Measurements from ENCODE around the gene KIF26B. TPM values are rescaled to one million over a fixed set of nuclear protein-coding genes. Genes with fewer than 3 reads are reported as not detected.

KIF26B gene
- total RNA-seq, 2 donors from 2014 or later, result not detected

- no peak for ATAC-seq (replicated peaks)
- no peaks in the 10 kb centered on the region for H3K9me3 Mint-ChIP-seq
- H3K4me1 Mint-ChIP-seq, result no peaks in the 10 kb centered on the region
- H3K4me3 Mint-ChIP-seq, result no peak overlapping the region
- no peaks in the 10 kb centered on the region for H3K27me3 Mint-ChIP-seq
- no peak overlapping the region for H3K27ac Mint-ChIP-seq
- no peaks in the 10 kb centered on the region for H3K36me3 Mint-ChIP-seq (ENCODE audit: low read depth)
Observed at GRCh38 chr1:245588116-245588639, 433.4 kb downstream of the KIF26B start.

GRCh38 chr1:245589316-245589715 is 434.5 kb downstream of the KIF26B start:
- ATAC-seq (replicated peaks), result no peak

GRCh38 chr1:245589906-245590305 is 435.1 kb downstream of the KIF26B start:
- no peaks in the 10 kb centered on the region for H3K36me3 Mint-ChIP-seq (ENCODE audit: low read depth)
- H3K27ac Mint-ChIP-seq, result no peak overlapping the region
- no peaks in the 10 kb centered on the region for H3K9me3 Mint-ChIP-seq
- no peaks in the 10 kb centered on the region for H3K27me3 Mint-ChIP-seq
- no peak for ATAC-seq (replicated peaks)
- H3K4me3 Mint-ChIP-seq, result no peak overlapping the region
- no peaks in the 10 kb centered on the region for H3K4me1 Mint-ChIP-seq

More at GRCh38 chr1:245589316-245589715, 434.5 kb downstream of the KIF26B start:
- Mint-ChIP-seq H3K4me1 (no peaks in the 10 kb centered on the region), H3K9me3 (no peaks in the 10 kb centered on the region), H3K36me3 (ENCODE audit: low read depth) (no peaks in the 10 kb centered on the region), H3K4me3 (no peak overlapping the region), H3K27ac (no peak overlapping the region), H3K27me3 (no peaks in the 10 kb centered on the region)

DNA sequence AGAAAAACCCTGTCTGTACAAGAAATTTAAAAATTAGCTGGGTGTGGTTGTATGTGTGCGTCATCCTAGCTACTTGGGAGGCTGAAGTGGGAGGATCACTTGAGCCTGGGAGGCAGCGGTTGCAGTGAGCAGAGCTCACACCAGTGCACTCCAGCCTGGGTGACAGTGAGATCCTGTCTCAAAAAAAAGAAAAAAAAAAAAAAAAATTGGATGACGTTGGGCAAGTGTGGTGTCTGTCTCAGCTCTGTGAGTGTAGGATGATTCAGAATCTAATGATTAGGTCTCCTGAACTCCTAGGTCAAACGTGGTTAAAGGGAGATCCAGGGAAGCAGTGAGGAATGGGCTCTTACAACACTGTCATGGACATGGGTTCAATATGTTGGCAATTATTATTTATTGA is 435.9 kb downstream of the KIF26B start:
- Mint-ChIP-seq H3K4me3 (no peak overlapping the region), H3K27ac (no peak overlapping the region), H3K4me1 (no peaks in the 10 kb centered on the region), H3K36me3 (ENCODE audit: low read depth) (no peaks in the 10 kb centered on the region), H3K27me3 (no peaks in the 10 kb centered on the region), H3K9me3 (no peaks in the 10 kb centered on the region)
- ATAC-seq (replicated peaks), result no peak

DNA sequence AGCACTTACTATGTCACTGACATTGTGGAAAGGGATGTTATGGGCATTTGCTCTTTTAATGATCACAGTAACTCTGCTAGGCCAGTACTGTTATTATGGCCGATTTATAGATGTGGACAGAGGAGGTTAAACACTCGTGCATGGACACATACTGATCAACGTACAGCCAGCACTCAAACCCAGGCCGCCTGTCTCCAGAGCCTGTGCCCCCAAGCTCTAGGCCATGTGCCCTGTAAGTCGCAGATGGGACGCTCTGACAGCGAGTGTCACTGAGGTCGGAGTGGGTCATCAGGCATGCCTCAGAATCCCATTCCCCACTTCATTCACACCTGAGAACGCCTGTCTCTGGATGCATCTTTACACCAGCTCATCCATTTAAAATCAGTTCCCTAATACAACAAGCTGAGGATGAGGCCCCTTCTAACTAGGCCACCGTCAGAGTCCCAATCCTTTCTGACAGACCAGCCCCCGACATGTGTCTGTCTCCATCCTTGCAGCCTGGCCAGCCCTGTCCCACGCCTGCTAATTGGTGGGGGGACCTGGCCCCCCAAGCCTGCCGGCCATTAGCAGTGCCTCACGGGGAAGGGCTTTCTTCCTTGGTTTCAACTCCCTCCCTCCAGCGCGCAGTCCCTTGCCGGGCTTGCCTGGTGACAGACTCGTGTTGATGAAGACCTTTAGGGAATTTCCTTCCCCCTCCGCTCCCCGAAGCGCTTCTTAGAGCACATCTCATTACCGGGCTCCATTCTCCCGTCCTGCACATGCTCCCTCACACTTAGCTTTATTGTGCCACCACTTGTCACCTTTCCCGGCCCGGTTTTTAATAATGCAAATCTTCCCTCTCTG is 436.8 kb downstream of the KIF26B start:
- H3K27ac Mint-ChIP-seq, result no peak overlapping the region
- ATAC-seq (replicated peaks), result no peak

DNA sequence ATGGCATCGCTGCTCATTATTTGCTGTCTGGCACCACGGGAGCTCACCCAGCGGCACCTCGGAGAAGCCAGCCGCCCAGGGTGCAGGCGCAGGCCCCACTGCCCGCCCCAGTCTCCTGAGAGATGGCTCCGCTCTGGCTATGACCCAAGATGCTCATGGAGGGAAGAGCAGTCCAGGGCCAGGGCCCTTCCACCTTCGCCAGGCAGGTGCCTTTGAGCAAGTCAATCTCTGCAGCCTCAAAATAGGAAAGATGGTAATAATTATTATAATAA is 437.3 kb downstream of the KIF26B start:
- no peaks in the 10 kb centered on the region for H3K9me3 Mint-ChIP-seq
- no peaks in the 10 kb centered on the region for H3K36me3 Mint-ChIP-seq (ENCODE audit: low read depth)
- no peak overlapping the region for H3K27ac Mint-ChIP-seq
- H3K27me3 Mint-ChIP-seq, result no peaks in the 10 kb centered on the region
- no peaks in the 10 kb centered on the region for H3K4me1 Mint-ChIP-seq
- ATAC-seq (replicated peaks), result no peak
- H3K4me3 Mint-ChIP-seq, result no peak overlapping the region

More for the DNA sequence above, 436.8 kb downstream of the KIF26B start:
- H3K27me3 Mint-ChIP-seq, result no peaks in the 10 kb centered on the region
- H3K9me3 Mint-ChIP-seq, result no peaks in the 10 kb centered on the region
- no peaks in the 10 kb centered on the region for H3K4me1 Mint-ChIP-seq
- H3K36me3 Mint-ChIP-seq (ENCODE audit: low read depth), result no peaks in the 10 kb centered on the region
- H3K4me3 Mint-ChIP-seq, result no peak overlapping the region

DNA sequence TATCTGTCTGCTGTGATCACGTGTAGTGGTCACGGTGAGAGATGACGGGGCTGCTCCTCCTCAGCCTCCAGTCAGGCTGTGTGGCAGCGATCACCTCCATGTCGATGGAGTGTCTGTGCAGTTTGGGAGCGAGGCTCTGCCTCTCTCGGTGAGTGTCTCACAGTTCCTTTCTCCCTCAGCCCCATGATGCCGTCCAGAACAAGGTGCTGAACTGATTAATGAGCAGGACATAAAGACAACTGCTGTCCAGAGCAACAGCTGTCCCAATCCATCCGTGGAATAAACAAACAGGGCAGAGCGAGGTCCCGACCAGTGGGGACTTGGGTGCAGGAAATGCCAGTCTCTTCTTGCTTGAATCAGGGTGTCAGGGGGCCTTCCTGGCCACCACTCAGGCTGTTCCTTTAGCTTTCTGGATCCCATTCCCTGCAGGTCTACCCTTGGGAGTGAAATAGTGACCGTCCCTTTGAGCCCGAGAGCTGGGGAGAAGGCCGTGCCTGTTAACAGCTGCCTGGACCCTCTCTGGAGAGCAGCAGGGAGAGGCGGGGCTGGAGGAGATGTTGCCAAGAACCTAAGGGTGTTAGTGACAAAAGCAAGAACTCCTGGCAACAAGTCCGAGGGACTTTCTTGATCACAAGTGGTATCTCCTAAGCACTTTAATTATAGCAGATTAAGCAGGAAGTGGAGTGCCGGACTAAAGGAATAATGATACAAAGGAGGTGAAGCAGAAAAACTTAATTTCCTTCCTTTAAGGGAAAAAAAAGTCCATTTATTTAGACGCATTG is 443.9 kb downstream of the KIF26B start:
- Mint-ChIP-seq H3K27ac (no peak overlapping the region), H3K4me1 (no peaks in the 10 kb centered on the region), H3K27me3 (no peaks in the 10 kb centered on the region), H3K9me3 (peaks cover 4% of the 10 kb centered on the region), H3K4me3 (no peak overlapping the region), H3K36me3 (ENCODE audit: low read depth) (no peaks in the 10 kb centered on the region)
- ATAC-seq (replicated peaks), result no peak

DNA sequence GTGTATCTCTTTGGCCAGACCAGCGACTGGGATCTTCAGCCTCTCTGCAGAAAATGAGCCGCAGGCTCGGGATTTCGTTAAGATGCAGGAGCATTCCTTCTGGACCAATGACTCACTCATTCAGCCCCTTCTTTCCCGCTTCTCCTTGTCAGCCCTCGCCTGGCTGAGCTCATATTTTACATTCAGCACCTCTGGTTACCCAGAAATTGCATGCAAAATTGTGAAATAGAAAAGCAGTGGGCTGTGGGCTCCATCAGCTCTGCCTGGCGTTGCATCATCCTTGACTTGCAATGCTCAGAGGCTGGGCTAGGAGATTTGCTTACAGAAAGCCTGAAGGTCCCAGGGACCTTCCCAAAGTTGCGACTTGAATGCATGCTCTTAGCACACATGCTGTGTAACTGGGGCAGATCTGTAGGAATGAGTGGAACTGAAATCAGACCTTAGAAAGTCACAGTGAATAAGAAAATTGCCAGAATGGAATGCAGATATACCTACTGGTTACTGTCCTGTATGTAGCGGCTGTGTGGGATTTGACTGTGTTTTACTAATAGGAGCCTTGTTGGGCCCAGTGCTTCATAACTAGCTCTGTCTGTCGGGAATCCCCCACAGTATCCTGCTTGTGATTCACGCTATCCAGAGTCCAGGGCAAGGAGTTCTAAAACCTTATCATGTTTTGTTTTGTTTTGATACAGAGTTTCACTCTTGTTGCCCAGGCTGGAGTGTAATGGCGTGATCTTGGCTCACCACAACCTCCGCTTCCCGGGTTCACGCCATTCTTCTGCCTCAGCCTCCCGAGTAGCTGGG is 444.8 kb downstream of the KIF26B start:
- Mint-ChIP-seq H3K27ac (no peak overlapping the region), H3K4me1 (no peaks in the 10 kb centered on the region), H3K4me3 (no peak overlapping the region), H3K27me3 (no peaks in the 10 kb centered on the region), H3K9me3 (peaks cover 4% of the 10 kb centered on the region), H3K36me3 (ENCODE audit: low read depth) (no peaks in the 10 kb centered on the region)
- no peak for ATAC-seq (replicated peaks)

- peaks cover 4% of the 10 kb centered on the region for H3K9me3 Mint-ChIP-seq
- no peak overlapping the region for H3K4me3 Mint-ChIP-seq
- H3K36me3 Mint-ChIP-seq (ENCODE audit: low read depth), result no peaks in the 10 kb centered on the region
- no peaks in the 10 kb centered on the region for H3K27me3 Mint-ChIP-seq
- no peak overlapping the region for H3K27ac Mint-ChIP-seq
- ATAC-seq (replicated peaks), result no peak
- H3K4me1 Mint-ChIP-seq, result no peaks in the 10 kb centered on the region
Observed at GRCh38 chr1:245600658-245601057, 445.9 kb downstream of the KIF26B start.

DNA sequence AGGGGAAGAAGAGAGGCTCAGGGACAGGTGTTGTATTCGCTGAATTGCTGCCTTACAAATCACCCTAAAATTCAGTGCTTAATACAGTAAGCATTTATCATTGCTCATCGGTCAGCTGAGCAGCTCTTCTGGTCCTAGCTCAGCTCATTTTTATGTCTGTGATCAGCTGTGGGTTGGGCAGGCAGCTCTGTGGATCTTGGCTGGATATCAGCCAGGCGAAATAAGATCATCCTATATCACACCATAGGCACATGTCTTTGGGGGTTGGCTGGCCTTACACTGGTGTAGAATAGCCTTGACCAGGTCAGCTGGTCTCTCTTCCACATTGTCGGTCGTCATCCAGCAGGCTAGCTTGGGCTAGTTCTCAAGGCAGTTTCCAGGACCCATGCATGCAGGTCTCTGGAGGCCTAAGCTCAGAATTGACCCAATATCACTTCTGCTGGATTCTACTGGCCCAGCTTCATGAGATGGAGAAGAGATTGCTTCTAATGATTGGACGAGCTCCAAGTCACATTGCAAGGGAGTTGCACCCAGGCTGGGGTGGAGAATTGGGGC is 448.6 kb downstream of the KIF26B start:
- Mint-ChIP-seq H3K27ac (no peak overlapping the region), H3K4me3 (no peak overlapping the region), H3K9me3 (no peaks in the 10 kb centered on the region), H3K4me1 (no peaks in the 10 kb centered on the region), H3K36me3 (ENCODE audit: low read depth) (no peaks in the 10 kb centered on the region), H3K27me3 (no peaks in the 10 kb centered on the region)
- ATAC-seq (replicated peaks), result no peak

GRCh38 chr1:245604979-245605378 is 450.2 kb downstream of the KIF26B start:
- Mint-ChIP-seq H3K36me3 (ENCODE audit: low read depth) (no peaks in the 10 kb centered on the region), H3K27me3 (no peaks in the 10 kb centered on the region), H3K27ac (no peak overlapping the region), H3K4me1 (no peaks in the 10 kb centered on the region), H3K9me3 (no peaks in the 10 kb centered on the region), H3K4me3 (no peak overlapping the region)
- ATAC-seq (replicated peaks), result no peak

DNA sequence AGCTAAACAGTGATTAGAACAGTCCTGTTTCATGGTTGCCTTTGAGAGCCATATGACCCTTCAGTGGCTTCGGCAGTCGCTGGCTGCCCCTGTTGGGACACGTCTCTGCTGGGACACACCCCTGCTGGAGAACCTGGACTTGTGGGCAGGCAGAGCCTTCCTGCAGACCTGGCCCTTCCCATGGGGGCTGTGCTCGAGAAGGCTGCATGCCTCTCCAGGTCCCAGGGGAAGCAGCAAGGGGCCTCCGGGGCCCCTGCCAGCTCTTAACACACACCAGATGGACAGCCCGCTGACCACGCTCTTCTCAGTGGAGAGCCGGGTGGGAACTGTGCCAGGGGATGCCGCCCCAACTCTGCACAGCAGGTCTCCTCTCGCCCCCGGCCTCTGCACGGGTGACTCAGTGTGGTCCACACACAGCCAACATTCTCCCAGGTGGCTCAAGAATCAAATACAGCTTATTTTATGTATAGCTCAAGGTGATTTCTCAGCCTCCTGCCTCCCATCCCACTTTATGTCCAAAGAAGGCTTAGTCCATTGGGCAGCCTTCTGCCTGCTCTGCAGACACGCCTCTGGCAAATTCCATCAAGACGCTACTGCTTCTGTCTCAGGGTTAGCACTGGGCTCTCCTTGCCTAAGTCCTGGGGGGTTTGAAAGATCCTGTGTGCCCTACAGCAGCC is 450.8 kb downstream of the KIF26B start:
- Mint-ChIP-seq H3K4me1 (no peaks in the 10 kb centered on the region), H3K4me3 (no peak overlapping the region), H3K27me3 (peaks cover 3% of the 10 kb centered on the region), H3K9me3 (no peaks in the 10 kb centered on the region), H3K27ac (no peak overlapping the region), H3K36me3 (ENCODE audit: low read depth) (no peaks in the 10 kb centered on the region)
- no peak for ATAC-seq (replicated peaks)

DNA sequence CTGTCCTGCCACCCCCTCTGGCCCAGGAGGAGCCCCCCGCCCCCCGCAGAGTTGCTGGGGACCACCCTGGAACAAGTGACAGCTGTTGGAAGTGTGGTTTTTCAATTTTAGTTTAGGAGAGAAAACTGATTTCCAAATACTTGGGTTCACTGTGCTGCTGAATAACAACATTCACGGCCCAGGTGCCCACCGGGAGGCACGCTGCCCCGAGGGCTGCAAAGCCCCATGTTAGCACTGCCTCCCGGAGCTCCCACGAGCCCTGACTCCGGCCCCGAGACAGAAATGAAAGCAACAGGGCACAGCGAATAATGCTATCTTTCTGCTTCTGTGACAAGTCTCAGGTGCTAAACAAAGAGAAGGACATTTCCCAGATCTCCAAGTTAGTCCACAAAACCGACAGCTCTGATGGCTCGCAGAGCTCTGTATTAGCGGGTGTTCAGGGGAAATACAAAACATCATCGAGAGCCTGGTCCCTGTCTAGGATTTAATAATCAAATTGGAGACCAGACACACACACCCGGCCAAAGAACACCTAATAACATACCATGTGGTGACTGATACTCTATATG is 451.5 kb downstream of the KIF26B start:
- no peak overlapping the region for H3K27ac Mint-ChIP-seq
- no peaks in the 10 kb centered on the region for H3K9me3 Mint-ChIP-seq
- no peak for ATAC-seq (replicated peaks)
- H3K36me3 Mint-ChIP-seq (ENCODE audit: low read depth), result no peaks in the 10 kb centered on the region
- no peak overlapping the region for H3K4me3 Mint-ChIP-seq
- H3K27me3 Mint-ChIP-seq, result peaks cover 3% of the 10 kb centered on the region
- no peaks in the 10 kb centered on the region for H3K4me1 Mint-ChIP-seq

Measured in activated T-helper 17 cell treated with anti-CD3 and anti-CD28 coated beads, Interleukin-2, amount 50 U/mL, for 72 hours (primary cell).